Measurements from ENCODE around the gene NBPF12. TPM values are rescaled to one million over a fixed set of nuclear protein-coding genes. Genes with fewer than 3 reads are reported as not detected.
A peak's percentile ranks its signal among the peaks of the same experiment; 100 is the strongest.
"Not testable (repeated sequence)": the region's sequence is repeated elsewhere in the genome, so short reads cannot be mapped to it uniquely, and the experiment has no call there.

NBPF12 gene
- total RNA-seq, 2 experiments from 2014 or later: 16.5 to 33.5 TPM

DNA sequence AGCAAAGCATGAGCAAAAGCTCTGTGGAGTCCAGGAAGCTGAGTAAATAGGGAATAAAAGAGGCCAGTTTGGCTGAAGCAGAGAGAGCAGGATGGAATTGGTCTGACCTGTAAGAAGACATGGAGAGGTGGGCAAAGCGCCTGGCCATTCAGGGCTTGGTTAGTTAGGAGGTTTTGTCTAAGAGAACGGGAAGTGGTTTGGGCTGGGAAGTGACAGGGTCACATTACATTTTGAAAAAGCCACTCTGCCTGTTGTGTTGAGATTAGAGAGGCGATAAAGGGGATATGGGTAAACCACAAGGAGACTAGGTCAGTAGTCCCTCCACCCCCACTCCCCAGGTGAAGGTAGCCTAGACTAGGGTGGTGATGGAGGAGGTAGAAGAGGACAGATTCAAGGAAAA is 662 bp upstream of the NBPF12 start:
- CTCF ChIA-PET (ENCODE audit: unreplicated experiment); H3K79me2 ChIP-seq (ENCODE audit: insufficient read depth, low read depth, low read length); H3K36me3 ChIP-seq (ENCODE audit: insufficient read depth, low read length); H2AFZ ChIP-seq (ENCODE audit: low read length); intact Hi-C loops (cut with micrococcal nuclease; ENCODE audit: unreplicated experiment); H3K27ac ChIP-seq (ENCODE audit: low read depth, low read length, poor library complexity, severe bottlenecking); H3K4me3 ChIP-seq (ENCODE audit: low read depth, low read length, poor library complexity, severe bottlenecking); H3K9me2 ChIP-seq (ENCODE audit: insufficient read depth, low read length); H3K4me1 ChIP-seq (ENCODE audit: insufficient read depth, low read length, poor library complexity, severe bottlenecking); H3K9me3 ChIP-seq (ENCODE audit: low read length); POLR2A ChIA-PET; BruUV-seq (replicated peaks); DNase-seq (ENCODE audit: low spot score); H4K20me1 ChIP-seq (ENCODE audit: insufficient read depth, low read length): not testable (repeated sequence)
- peak overlapping the region; percentile 74; the same call in 1 of the 2 replicates for H3K4me2 ChIP-seq (ENCODE audit: low read length)

DNA sequence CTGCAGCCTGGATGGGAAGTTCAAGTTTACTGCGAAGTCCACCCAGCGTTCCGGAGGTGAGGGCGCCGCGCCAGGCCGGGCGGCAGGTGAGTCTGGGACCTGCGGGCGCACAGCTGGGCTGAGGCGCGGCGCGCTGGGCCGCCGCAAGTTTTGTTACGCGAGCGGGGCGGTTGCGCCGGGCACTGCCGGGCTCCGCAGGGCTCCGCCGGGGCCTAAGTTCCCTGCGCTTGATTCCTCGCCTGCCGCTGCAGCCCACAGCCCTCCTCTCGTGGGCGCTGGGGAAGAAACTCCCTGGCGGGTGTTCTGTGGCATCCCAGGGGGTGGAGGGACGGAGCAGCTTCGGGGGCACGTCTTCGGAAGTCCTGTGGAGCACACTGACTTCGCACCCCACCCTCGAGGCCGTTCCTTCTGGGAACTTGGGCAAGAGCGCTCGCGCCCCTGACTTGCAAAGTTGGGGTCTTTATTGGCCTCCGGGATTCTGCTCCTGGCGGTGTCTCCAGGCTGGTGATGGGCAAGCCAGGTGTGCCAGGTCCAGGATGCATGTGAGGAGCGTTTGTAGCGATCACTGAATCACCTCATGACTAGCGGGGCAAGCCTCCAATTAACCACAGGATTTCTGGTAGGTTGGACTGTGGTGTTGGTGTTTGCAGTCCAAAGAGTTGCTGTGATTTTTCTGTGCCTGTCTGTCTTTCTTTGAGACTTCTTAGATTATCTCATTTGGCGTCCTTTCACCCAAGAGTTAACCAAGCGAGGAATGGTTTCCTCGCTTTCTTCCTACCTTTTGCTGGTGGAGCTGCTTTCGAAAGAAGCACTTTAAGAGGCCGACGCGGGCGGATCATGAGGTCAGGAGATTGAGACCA is 1.0 kb downstream of the NBPF12 start:
- H3K9me3 ChIP-seq (ENCODE audit: low read length); POLR2A ChIA-PET; BruUV-seq (replicated peaks); H4K20me1 ChIP-seq (ENCODE audit: insufficient read depth, low read length); H3K9me2 ChIP-seq (ENCODE audit: insufficient read depth, low read length); H3K79me2 ChIP-seq (ENCODE audit: insufficient read depth, low read depth, low read length); CTCF ChIA-PET (ENCODE audit: unreplicated experiment); H3K36me3 ChIP-seq (ENCODE audit: insufficient read depth, low read length); intact Hi-C loops (cut with micrococcal nuclease; ENCODE audit: unreplicated experiment); H3K4me1 ChIP-seq (ENCODE audit: insufficient read depth, low read length, poor library complexity, severe bottlenecking): not testable (repeated sequence)
- DNase-seq (ENCODE audit: low spot score): peak; percentile 56
- peak overlapping the region; percentile 74 for H3K4me2 ChIP-seq (ENCODE audit: low read length)
- H2AFZ ChIP-seq (ENCODE audit: low read length): peak overlapping the region; percentile 46; the same call in 1 of the 2 replicates
- H3K4me3 ChIP-seq (ENCODE audit: low read depth, low read length, poor library complexity, severe bottlenecking): peak overlapping the region; percentile 72
- peak overlapping the region; percentile 59 for H3K27ac ChIP-seq (ENCODE audit: low read depth, low read length, poor library complexity, severe bottlenecking)

DNA sequence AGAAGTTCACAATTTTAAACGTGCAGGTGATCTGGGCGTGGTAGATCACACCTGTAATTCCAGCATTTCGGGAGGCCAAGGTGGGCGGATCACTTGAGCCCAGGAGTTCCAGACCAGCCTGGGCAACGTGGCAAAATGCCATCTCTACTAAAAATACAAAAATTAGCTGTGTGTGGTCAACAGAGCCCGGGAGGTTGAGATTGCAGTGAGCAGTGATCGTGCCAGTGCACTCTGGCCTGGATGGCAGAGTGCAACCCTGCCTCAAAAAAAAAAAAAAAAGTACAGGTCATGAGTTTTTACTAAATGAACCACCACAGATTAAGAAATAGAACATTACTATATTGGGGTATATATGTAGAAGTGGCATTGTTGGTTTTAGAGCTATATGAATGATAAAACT is 2.2 kb downstream of the NBPF12 start:
- H4K20me1 ChIP-seq (ENCODE audit: insufficient read depth, low read length); H2AFZ ChIP-seq (ENCODE audit: low read length); DNase-seq (ENCODE audit: low spot score); H3K9me2 ChIP-seq (ENCODE audit: insufficient read depth, low read length); H3K4me1 ChIP-seq (ENCODE audit: insufficient read depth, low read length, poor library complexity, severe bottlenecking); H3K79me2 ChIP-seq (ENCODE audit: insufficient read depth, low read depth, low read length); H3K27ac ChIP-seq (ENCODE audit: low read depth, low read length, poor library complexity, severe bottlenecking); H3K9me3 ChIP-seq (ENCODE audit: low read length); POLR2A ChIA-PET; intact Hi-C loops (cut with micrococcal nuclease; ENCODE audit: unreplicated experiment); H3K36me3 ChIP-seq (ENCODE audit: insufficient read depth, low read length); CTCF ChIA-PET (ENCODE audit: unreplicated experiment): not testable (repeated sequence)
- BruUV-seq (replicated peaks): TSS peak; percentile 49
- H3K4me3 ChIP-seq (ENCODE audit: low read depth, low read length, poor library complexity, severe bottlenecking): peak overlapping the region; percentile 72
- peak overlapping the region; percentile 74 for H3K4me2 ChIP-seq (ENCODE audit: low read length)

DNA sequence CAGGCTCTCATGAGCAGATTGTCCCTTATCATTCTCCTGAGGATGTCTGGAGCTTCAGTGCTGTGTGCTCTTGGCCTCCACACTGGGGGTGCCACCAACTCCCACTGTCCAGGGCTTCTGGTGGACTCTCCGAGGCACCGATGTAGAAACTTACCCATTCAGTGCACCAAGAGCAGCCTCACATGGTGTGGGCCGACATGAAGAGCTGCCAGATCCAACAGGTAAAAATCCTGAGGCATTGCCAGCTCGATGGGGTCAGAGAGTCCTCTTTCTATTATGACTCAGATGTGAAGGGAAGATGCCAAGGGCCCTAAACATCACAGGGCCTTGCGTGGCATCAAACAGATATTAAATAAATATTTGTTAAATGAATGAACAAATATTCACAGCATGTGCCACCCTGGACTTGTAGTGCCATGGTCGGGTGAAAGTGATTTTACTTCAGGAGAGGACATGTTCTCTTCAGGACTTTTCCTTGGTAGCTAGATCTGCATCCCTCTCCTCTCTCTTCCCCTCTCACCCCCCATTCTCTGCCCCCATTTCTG is 5.3 kb downstream of the NBPF12 start:
- H3K36me3 ChIP-seq (ENCODE audit: insufficient read depth, low read length); H3K27ac ChIP-seq (ENCODE audit: low read depth, low read length, poor library complexity, severe bottlenecking); CTCF ChIA-PET (ENCODE audit: unreplicated experiment); H3K4me3 ChIP-seq (ENCODE audit: low read depth, low read length, poor library complexity, severe bottlenecking); H2AFZ ChIP-seq (ENCODE audit: low read length); intact Hi-C loops (cut with micrococcal nuclease; ENCODE audit: unreplicated experiment); POLR2A ChIA-PET; H4K20me1 ChIP-seq (ENCODE audit: insufficient read depth, low read length); H3K4me2 ChIP-seq (ENCODE audit: low read length); H3K79me2 ChIP-seq (ENCODE audit: insufficient read depth, low read depth, low read length); BruUV-seq (replicated peaks); H3K4me1 ChIP-seq (ENCODE audit: insufficient read depth, low read length, poor library complexity, severe bottlenecking); DNase-seq (ENCODE audit: low spot score); H3K9me3 ChIP-seq (ENCODE audit: low read length); H3K9me2 ChIP-seq (ENCODE audit: insufficient read depth, low read length): not testable (repeated sequence)

DNA sequence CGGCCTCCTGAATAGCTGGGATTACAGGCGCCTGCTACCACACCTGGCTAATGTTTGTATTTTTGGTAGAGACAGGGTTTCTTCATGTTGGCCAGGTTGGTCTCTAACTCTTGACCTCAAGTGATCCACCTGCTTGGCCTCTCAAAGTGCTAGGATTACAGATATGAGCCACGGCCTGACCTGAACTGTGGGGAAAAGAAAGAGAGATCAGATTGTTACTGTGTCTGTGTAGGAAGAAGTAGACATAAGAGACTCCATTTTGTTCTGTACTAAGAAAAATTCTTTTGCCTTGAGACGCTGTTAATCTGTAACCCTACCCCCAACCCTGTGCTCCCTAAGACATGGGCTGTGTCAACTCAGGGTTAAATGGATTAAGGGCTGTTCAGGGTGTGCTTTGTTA is 10.0 kb downstream of the NBPF12 start:
- H3K36me3 ChIP-seq (ENCODE audit: insufficient read depth, low read length); H3K27ac ChIP-seq (ENCODE audit: low read depth, low read length, poor library complexity, severe bottlenecking); H3K4me3 ChIP-seq (ENCODE audit: low read depth, low read length, poor library complexity, severe bottlenecking); H3K4me1 ChIP-seq (ENCODE audit: insufficient read depth, low read length, poor library complexity, severe bottlenecking); H3K9me3 ChIP-seq (ENCODE audit: low read length); H3K9me2 ChIP-seq (ENCODE audit: insufficient read depth, low read length); H2AFZ ChIP-seq (ENCODE audit: low read length); CTCF ChIA-PET (ENCODE audit: unreplicated experiment); H4K20me1 ChIP-seq (ENCODE audit: insufficient read depth, low read length); H3K79me2 ChIP-seq (ENCODE audit: insufficient read depth, low read depth, low read length); intact Hi-C loops (cut with micrococcal nuclease; ENCODE audit: unreplicated experiment); POLR2A ChIA-PET; BruUV-seq (replicated peaks); DNase-seq (ENCODE audit: low spot score); H3K4me2 ChIP-seq (ENCODE audit: low read length): not testable (repeated sequence)

DNA sequence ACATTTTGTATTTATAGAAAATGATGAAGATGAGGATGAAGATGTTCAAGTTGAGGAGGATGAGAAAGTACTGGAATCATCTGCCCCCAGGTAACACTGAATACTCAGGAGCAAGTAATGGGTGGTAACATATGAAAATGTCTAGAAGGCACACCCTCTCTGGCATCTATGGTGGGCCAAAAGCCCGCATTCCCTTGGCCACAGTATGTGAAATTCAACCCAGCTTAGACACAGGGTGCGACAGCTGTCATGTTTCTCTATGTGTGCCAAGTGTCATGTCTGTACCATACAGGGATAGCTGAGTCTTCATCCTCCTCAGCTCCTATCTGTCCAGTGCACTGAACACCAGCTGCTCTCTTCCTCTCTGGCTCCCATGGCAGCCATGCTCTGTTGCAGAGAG is 26.2 kb downstream of the NBPF12 start:
- H4K20me1 ChIP-seq (ENCODE audit: insufficient read depth, low read length); H2AFZ ChIP-seq (ENCODE audit: low read length); H3K27ac ChIP-seq (ENCODE audit: low read depth, low read length, poor library complexity, severe bottlenecking); H3K4me1 ChIP-seq (ENCODE audit: insufficient read depth, low read length, poor library complexity, severe bottlenecking); H3K4me2 ChIP-seq (ENCODE audit: low read length); CTCF ChIA-PET (ENCODE audit: unreplicated experiment); H3K4me3 ChIP-seq (ENCODE audit: low read depth, low read length, poor library complexity, severe bottlenecking); H3K79me2 ChIP-seq (ENCODE audit: insufficient read depth, low read depth, low read length); DNase-seq (ENCODE audit: low spot score); H3K9me3 ChIP-seq (ENCODE audit: low read length); intact Hi-C loops (cut with micrococcal nuclease; ENCODE audit: unreplicated experiment); BruUV-seq (replicated peaks); H3K36me3 ChIP-seq (ENCODE audit: insufficient read depth, low read length); POLR2A ChIA-PET; H3K9me2 ChIP-seq (ENCODE audit: insufficient read depth, low read length): not testable (repeated sequence)
